Measurements from ENCODE around the gene HBS1L.

Gene HBS1L

DNA sequence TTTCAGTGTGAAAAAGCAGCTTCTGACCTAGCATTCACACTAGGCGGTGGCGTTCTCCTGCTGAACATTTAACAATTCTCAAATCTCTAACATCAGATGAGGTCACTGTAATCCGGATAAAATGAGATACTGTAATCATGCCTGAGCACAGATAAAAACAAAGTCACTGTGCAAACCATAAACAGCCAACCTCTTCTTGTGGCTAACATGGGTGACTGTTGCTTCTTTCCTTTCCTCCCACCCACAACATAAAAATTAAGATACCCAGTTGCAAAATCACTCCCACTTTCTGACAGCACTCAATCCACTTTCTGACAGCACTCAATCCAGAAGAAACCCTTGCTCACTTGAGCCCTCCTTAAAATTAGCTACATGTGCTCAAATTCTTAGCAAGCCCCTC is 93.3 kb downstream of the HBS1L start:
- no peaks in the 10 kb centered on the region for H3K9me3 ChIP-seq (ENCODE audit: insufficient read depth, low read length, severe bottlenecking)
- no peak overlapping the region for H3K4me3 ChIP-seq (ENCODE audit: low read depth in 1 of 2, low read length in 2 of 2)
- ATAC-seq (ENCODE audit: insufficient read depth, low read depth): no peak
- H3K79me2 ChIP-seq (ENCODE audit: insufficient read depth, low read length): no peaks in the 10 kb centered on the region
- peaks cover 50% of the 10 kb centered on the region for H3K36me3 ChIP-seq (ENCODE audit: insufficient read depth, low read length)
- H3K4me1 ChIP-seq (ENCODE audit: insufficient read depth, low read length): no peaks in the 10 kb centered on the region
- TF ChIP-seq EZH2 (IDR thresholded peaks at IDR 0.05; ENCODE audit: borderline replicate concordance, low read depth, low read length, severe bottlenecking): no peak
- TF ChIP-seq, protein P1, sequence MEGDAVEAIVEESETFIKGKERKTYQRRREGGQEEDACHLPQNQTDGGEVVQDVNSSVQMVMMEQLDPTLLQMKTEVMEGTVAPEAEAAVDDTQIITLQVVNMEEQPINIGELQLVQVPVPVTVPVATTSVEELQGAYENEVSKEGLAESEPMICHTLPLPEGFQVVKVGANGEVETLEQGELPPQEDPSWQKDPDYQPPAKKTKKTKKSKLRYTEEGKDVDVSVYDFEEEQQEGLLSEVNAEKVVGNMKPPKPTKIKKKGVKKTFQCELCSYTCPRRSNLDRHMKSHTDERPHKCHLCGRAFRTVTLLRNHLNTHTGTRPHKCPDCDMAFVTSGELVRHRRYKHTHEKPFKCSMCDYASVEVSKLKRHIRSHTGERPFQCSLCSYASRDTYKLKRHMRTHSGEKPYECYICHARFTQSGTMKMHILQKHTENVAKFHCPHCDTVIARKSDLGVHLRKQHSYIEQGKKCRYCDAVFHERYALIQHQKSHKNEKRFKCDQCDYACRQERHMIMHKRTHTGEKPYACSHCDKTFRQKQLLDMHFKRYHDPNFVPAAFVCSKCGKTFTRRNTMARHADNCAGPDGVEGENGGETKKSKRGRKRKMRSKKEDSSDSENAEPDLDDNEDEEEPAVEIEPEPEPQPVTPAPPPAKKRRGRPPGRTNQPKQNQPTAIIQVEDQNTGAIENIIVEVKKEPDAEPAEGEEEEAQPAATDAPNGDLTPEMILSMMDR (IDR thresholded peaks at IDR 0.05; ENCODE audit: borderline replicate concordance, extremely low read depth, low read length, poor library complexity, severe bottlenecking): no peak
- no peak overlapping the region for H3K4me2 ChIP-seq (ENCODE audit: insufficient read depth, low read length)
- no peaks in the 10 kb centered on the region for H3K27me3 ChIP-seq (ENCODE audit: insufficient read depth, low read length, poor library complexity)
- no peak overlapping the region for H2AFZ ChIP-seq (ENCODE audit: low read depth, low read length)
- H3K9ac ChIP-seq (ENCODE audit: low read depth, low read length): no peak overlapping the region
- no peaks in the 10 kb centered on the region for H4K20me1 ChIP-seq (ENCODE audit: insufficient read depth, low read length)
- no peak overlapping the region for H3K27ac ChIP-seq (ENCODE audit: low read length)
- no peak for DNase-seq

DNA sequence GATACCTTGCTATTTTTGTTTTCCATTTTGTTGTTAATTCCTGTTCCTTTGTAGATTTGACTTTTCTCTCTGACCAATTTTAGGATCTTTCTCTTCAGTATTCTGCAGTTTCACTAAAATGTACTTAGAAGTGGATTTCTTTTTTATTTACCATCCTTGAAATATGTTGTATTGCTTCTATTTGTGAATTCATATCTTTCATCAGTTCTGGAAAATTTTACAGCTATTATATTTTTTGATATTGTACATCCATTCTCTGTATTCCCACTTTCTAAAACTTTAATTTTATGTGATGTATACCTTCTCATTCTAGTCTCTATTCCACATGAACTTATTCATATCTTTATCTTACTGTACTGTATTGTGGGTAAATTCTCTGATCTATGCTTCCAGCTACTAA is 95.0 kb downstream of the HBS1L start:
- no peak for TF ChIP-seq EZH2 (IDR thresholded peaks at IDR 0.05; ENCODE audit: borderline replicate concordance, low read depth, low read length, severe bottlenecking)
- TF ChIP-seq, protein P1 (IDR thresholded peaks at IDR 0.05; ENCODE audit: borderline replicate concordance, extremely low read depth, low read length, poor library complexity, severe bottlenecking): no peak
- H3K4me3 ChIP-seq (ENCODE audit: low read depth in 1 of 2, low read length in 2 of 2): no peak overlapping the region
- H2AFZ ChIP-seq (ENCODE audit: low read depth, low read length): no peak overlapping the region
- no peaks in the 10 kb centered on the region for H3K27me3 ChIP-seq (ENCODE audit: insufficient read depth, low read length, poor library complexity)
- no peak overlapping the region for H3K4me2 ChIP-seq (ENCODE audit: insufficient read depth, low read length)
- H3K9ac ChIP-seq (ENCODE audit: low read depth, low read length): no peak overlapping the region
- H3K9me3 ChIP-seq (ENCODE audit: insufficient read depth, low read length, severe bottlenecking): no peaks in the 10 kb centered on the region
- H3K79me2 ChIP-seq (ENCODE audit: insufficient read depth, low read length): no peaks in the 10 kb centered on the region
- no peaks in the 10 kb centered on the region for H4K20me1 ChIP-seq (ENCODE audit: insufficient read depth, low read length)
- no peak overlapping the region for H3K27ac ChIP-seq (ENCODE audit: low read length)
- no peaks in the 10 kb centered on the region for H3K4me1 ChIP-seq (ENCODE audit: insufficient read depth, low read length)
- no peak for DNase-seq
- H3K36me3 ChIP-seq (ENCODE audit: insufficient read depth, low read length): peaks cover 33% of the 10 kb centered on the region
- no peak for ATAC-seq (ENCODE audit: insufficient read depth, low read depth)

DNA sequence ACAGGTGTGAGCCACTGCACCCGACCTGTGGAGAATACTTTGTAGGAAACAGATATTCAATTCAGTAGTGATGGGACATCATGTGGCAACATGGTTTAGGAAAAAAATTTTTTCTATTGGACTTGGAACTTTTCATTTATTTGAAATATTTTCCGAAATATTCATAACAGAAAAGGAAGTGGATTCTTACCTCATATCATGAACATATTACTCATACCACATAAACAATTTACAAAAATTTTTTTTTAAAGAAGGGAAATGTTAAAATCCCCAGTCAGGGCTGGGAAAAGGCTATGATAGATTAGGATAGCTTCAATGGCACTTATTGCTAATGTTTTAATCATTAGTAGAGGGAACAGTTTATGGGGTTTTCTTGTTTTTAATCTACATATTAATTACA is 97.9 kb downstream of the HBS1L start:
- Histone ChIP-seq H4K20me1 (ENCODE audit: insufficient read depth, low read length) (no peaks in the 10 kb centered on the region), H3K79me2 (ENCODE audit: insufficient read depth, low read length) (no peaks in the 10 kb centered on the region), H3K4me1 (ENCODE audit: insufficient read depth, low read length) (no peaks in the 10 kb centered on the region), H3K9me3 (ENCODE audit: insufficient read depth, low read length, severe bottlenecking) (no peaks in the 10 kb centered on the region), H3K27ac (ENCODE audit: low read length) (no peak overlapping the region), H3K4me3 (ENCODE audit: low read depth in 1 of 2, low read length in 2 of 2) (no peak overlapping the region), H3K27me3 (ENCODE audit: insufficient read depth, low read length, poor library complexity) (no peaks in the 10 kb centered on the region), H2AFZ (ENCODE audit: low read depth, low read length) (no peak overlapping the region), H3K36me3 (ENCODE audit: insufficient read depth, low read length) (peaks cover 6% of the 10 kb centered on the region; the same call in 1 of the 2 replicates), H3K4me2 (ENCODE audit: insufficient read depth, low read length) (no peak overlapping the region), H3K9ac (ENCODE audit: low read depth, low read length) (no peak overlapping the region)
- DNase-seq: no peak
- TF ChIP-seq, protein P1 (IDR thresholded peaks at IDR 0.05; ENCODE audit: borderline replicate concordance, extremely low read depth, low read length, poor library complexity, severe bottlenecking): no peak
- no peak for TF ChIP-seq EZH2 (IDR thresholded peaks at IDR 0.05; ENCODE audit: borderline replicate concordance, low read depth, low read length, severe bottlenecking)
- ATAC-seq (ENCODE audit: insufficient read depth, low read depth): no peak

DNA sequence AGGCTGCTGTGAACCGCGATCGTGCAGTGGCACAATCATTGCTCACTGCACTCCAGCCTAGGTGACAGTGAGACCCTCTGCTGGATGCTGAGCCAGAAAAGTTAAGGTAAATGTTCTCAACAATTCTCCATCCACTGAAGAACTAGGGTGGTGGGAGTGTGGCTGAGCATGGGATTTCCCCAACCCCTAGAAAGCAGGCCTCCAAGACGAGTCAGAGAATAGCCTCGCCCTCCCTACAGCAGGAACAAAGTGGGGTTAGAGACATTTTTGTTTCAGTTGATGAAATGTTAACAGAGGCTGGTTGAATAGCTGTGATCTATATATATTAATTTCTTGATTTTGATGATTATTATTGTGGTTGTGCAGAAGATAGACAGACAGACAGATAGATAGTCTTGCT is 98.6 kb downstream of the HBS1L start:
- no peak for DNase-seq
- no peaks in the 10 kb centered on the region for H3K36me3 ChIP-seq (ENCODE audit: insufficient read depth, low read length)
- H3K27ac ChIP-seq (ENCODE audit: low read length): no peak overlapping the region
- H3K4me1 ChIP-seq (ENCODE audit: insufficient read depth, low read length): no peaks in the 10 kb centered on the region
- TF ChIP-seq EZH2 (IDR thresholded peaks at IDR 0.05; ENCODE audit: borderline replicate concordance, low read depth, low read length, severe bottlenecking): no peak
- TF ChIP-seq, protein P1 (IDR thresholded peaks at IDR 0.05; ENCODE audit: borderline replicate concordance, extremely low read depth, low read length, poor library complexity, severe bottlenecking): no peak
- no peak; the same call in 2 of the 3 replicates for ATAC-seq (ENCODE audit: insufficient read depth, low read depth)
- H3K4me2 ChIP-seq (ENCODE audit: insufficient read depth, low read length): no peak overlapping the region
- no peaks in the 10 kb centered on the region for H4K20me1 ChIP-seq (ENCODE audit: insufficient read depth, low read length)
- no peak overlapping the region for H3K9ac ChIP-seq (ENCODE audit: low read depth, low read length)
- H3K9me3 ChIP-seq (ENCODE audit: insufficient read depth, low read length, severe bottlenecking): no peaks in the 10 kb centered on the region
- H2AFZ ChIP-seq (ENCODE audit: low read depth, low read length): no peak overlapping the region
- H3K4me3 ChIP-seq (ENCODE audit: low read depth in 1 of 2, low read length in 2 of 2): no peak overlapping the region
- no peaks in the 10 kb centered on the region for H3K27me3 ChIP-seq (ENCODE audit: insufficient read depth, low read length, poor library complexity)
- H3K79me2 ChIP-seq (ENCODE audit: insufficient read depth, low read length): no peaks in the 10 kb centered on the region

Measured in DND-41 (cell line).